HCT116 (cell line): ENCODE results near the gene NFKB1.

Source experiments
- EZH2phosphoT487 ChIP-seq: fragments of 200-600 bp; IDR thresholded peaks from 2 replicates; pipeline ENCODE4 v1.6.1; 2018; ENCODE audit warnings: antibody characterized with exemption, borderline replicate concordance
- JUND ChIP-seq: IDR thresholded peaks from 2 replicates; pipeline ENCODE4 v1.6.1; 2012
- POLR2A ChIP-seq: IDR thresholded peaks from 2 replicates; pipeline ENCODE4 v1.7.0; 2011; ENCODE audit warnings: borderline replicate concordance; ENCODE audit not compliant: insufficient read depth, insufficient read length; ENCODE audit errors: extremely low read depth
- TCF7L2 ChIP-seq: IDR thresholded peaks from 2 replicates; pipeline ENCODE4 v1.7.0; 2011; ENCODE audit warnings: borderline replicate concordance, inconsistent platforms; ENCODE audit not compliant: insufficient read depth, insufficient read length; ENCODE audit errors: extremely low read depth
- ZNF274 ChIP-seq: fragments of 200-500 bp; sonication (Bioruptor generic); IDR thresholded peaks from 2 replicates; pipeline ENCODE4 v1.6.1; 2014; ENCODE audit warnings: mild to moderate bottlenecking, low read depth, low read length, inconsistent platforms
- TF ChIP-seq, protein P1 (sequence below), 3 experiments: fragments of 200-600 bp in 1 of 3; sonication (generic) in 1 of 3; IDR thresholded peaks in 2 of 3; conservative IDR thresholded peaks in 1 of 3; 2 replicates each; pipeline ENCODE4 v1.5.1; 2012 to 2017; ENCODE audit warnings: low read depth in 2 of 3, low read length in 2 of 3, antibody characterized with exemption in 1 of 3, borderline replicate concordance in 1 of 3, control low read depth in 1 of 3, mild to moderate bottlenecking in 1 of 3, mixed read lengths in 1 of 3, mixed run types in 1 of 3, moderate library complexity in 1 of 3; ENCODE audit not compliant: insufficient read depth in 1 of 3

DNA sequence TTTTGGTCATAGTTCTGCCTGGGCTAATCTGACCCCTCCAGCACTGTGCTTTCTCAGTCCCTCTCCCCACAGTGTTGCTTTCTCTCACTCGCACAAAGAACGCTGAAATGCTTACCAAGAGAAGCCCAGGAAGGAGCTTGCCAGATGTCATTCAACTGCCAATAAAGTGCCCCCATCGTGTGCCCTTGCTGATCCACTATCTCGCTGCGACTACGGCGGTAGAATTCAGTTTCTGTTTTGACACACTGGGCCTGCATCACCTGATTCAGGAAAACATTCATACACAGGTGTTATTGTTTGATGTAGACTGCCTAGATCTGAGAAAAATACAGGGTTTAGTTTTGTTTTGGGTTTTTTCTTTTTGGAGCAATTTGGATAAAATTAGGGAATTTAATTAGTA, 138.4 kb downstream of the NFKB1 start:
- TF ChIP-seq, protein P1, sequence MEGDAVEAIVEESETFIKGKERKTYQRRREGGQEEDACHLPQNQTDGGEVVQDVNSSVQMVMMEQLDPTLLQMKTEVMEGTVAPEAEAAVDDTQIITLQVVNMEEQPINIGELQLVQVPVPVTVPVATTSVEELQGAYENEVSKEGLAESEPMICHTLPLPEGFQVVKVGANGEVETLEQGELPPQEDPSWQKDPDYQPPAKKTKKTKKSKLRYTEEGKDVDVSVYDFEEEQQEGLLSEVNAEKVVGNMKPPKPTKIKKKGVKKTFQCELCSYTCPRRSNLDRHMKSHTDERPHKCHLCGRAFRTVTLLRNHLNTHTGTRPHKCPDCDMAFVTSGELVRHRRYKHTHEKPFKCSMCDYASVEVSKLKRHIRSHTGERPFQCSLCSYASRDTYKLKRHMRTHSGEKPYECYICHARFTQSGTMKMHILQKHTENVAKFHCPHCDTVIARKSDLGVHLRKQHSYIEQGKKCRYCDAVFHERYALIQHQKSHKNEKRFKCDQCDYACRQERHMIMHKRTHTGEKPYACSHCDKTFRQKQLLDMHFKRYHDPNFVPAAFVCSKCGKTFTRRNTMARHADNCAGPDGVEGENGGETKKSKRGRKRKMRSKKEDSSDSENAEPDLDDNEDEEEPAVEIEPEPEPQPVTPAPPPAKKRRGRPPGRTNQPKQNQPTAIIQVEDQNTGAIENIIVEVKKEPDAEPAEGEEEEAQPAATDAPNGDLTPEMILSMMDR (IDR thresholded peaks at IDR 0.05 in 2 of 3, conservative IDR thresholded peaks at IDR 0.05 in 1 of 3; ENCODE audit: borderline replicate concordance in 1 of 3, insufficient read depth in 1 of 3, low read depth in 2 of 3, low read length in 2 of 3) = no peak
- TF ChIP-seq POLR2A = no peak
- no peak for TF ChIP-seq JUND
- no peak for TF ChIP-seq TCF7L2
- TF ChIP-seq EZH2phosphoT487 = no peak
- no peak for TF ChIP-seq ZNF274
